HG02588 (cell line): ENCODE measurements around the gene FBN3.

Experiments used
- ATAC-seq: cut with Tn5 transposase; IDR thresholded peaks from one replicate; pipeline ENCODE4 v1.9.1; 2021; ENCODE audit warnings: mild to moderate bottlenecking, moderate library complexity; ENCODE audit not compliant: unreplicated experiment

Gene FBN3

DNA sequence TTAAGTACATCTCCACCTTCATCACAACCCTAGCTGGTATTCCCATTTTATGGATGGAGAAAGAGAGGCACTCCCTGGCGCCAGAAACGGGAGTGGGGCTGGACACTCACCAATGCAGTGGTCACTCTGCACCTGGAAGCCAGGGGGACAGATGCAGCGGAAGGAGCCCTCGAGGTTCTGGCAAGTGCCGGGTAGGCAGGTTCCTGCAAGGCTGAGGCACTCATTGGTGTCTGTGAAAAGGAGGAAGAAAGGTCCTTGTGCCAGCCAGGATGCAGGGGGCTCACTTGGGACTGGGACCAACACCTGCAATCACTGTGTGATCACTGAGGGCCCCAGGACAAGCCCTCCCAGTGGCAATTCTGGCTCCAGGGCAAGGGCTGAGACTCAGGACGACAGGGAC, 55.1 kb downstream of the FBN3 start:
- no peak for ATAC-seq

DNA sequence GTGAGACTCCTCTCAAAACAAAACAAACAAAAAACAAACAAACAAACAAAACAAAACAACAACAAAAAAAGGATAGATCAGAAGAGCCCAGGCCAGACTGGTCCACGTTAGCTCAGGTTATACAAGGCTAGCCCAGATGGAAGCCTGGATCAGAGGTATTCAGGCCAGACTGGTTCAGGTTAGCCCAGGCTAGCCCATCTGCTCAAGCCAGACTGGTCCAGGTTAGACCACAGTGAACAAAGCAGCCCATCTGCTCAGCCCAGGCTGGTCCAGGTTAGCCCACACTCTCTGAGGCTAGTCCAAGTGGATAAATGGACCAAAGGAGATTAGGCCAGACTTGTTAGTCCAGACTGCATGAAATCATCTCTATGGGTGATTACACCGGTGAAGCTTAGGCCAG, 55.7 kb downstream of the FBN3 start:
- no peak for ATAC-seq

DNA sequence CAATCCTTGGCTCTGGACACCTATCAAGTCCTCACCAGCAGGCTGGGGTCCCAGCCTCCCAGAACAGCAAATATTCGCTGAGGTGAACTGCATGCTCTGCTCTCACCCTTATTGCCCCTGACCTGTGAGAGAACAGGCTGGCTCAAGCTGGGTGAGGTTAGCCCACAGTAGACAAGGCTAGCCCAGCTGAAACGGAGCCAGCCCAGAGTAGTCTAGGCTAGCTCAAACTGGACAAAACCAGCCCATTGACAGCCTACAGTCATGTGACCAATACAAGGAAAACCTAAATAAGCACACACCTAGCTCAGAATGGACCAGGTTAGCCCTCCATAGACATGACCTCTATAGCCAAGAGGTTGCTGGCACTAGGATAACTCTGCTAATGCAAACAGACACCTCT, 58.4 kb downstream of the FBN3 start:
- ATAC-seq = no peak

DNA sequence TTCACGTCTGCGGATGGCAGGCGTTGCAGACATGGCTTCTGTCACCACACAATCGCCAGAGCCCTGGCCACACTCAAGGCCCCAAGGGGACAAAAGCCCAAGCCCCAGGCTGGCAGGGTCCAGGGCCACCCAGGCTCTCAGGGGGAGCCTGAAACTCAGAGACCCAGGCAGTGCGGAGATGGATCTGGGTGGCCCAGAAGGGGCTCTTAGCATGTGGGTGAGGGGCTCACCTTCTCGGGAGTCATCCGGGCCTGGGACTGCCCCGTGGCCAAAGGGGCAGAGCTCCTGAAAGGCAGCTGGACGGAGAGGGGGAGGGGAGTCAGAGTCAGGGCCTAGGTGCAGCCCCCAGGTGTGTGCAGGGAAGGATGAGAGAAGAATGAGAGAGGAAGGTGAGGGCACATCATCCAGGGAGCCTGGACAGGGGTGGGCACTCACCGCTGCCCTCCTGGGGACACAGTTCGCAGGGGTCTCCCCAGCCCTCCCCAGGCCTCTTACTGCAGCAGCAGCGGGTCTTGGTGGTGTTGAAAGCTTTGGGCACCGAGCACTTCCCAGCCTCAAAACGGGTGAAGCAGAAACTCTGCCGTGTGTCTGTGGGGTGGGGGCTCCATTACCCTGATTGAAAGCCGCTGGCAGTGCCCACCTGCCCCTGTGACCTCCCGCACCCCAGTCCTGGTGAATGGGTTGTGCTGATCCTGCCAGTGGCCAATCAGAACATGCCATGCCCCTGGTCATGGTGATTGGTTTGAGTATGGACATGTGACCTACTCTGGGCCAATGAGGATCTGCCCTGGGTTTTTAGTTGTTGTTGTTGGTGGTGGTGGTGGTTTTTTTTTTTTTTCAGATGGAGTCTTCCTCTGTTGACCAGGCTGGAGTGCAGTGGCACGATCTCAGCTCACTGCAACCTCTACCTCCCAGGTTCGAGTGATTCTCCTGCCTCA, 59.5 kb downstream of the FBN3 start:
- ATAC-seq = no peak

DNA sequence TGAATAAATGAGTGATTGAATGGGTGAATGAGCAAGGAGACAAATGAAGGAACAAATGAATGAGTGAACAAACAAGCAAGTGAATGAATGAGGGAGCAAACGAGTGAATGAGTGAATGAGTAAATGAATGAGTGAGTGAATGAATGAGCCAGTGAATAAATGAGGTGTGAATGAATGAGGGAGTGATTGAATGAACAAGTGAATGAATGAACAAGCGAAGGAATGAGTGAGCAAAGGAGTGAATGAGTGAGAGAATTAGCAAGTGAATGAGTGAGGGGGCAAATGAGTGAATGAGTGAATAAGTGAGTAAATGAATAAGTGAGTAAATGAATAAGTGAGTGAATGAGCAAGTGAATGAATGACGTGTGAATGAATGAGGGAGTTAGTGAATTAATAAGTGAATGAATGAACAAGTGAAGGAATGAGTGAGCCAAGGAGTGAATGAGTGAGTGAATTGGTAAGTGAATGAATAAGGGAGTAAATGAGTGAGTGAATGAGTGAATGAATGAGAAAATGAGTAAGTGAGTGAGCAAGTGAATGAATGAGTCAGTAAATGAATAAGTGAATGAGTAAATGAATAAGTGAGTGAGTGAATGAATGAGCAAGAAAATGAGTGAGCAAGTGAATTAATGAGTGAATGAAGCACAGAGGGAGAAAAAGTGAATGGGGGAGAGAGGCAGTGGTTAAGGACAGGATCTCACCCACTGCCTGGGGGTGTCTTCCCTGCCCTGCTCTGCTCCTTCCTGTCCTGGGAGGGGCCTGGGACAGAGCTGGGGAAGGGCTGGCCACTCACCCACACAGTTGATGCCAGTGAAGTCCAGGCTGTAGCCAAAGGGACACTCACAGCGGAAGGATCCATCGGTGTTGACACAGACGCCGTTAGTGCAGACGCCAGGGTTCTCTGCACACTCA, 60.4 kb downstream of the FBN3 start:
- ATAC-seq = no peak

DNA sequence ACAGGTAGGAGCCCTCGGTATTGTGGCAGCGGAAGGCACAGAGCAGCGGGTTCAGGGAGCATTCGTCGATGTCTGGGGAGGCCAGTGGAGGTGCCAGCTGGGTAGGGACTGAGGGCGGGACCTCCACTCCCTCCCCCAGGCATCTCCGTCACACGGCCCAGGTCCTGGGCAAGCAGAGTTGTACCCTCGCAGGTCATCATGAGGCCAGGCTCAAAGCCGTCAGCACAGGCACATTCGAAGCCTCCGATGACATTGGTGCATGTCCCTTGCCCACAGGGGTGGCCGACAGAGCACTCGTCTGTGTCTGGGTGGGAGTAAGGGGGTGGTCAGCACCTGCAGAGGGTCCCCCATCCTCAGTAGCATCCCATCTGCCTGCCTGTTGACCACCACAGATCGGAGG, 61.5 kb downstream of the FBN3 start:
- no peak for ATAC-seq

DNA sequence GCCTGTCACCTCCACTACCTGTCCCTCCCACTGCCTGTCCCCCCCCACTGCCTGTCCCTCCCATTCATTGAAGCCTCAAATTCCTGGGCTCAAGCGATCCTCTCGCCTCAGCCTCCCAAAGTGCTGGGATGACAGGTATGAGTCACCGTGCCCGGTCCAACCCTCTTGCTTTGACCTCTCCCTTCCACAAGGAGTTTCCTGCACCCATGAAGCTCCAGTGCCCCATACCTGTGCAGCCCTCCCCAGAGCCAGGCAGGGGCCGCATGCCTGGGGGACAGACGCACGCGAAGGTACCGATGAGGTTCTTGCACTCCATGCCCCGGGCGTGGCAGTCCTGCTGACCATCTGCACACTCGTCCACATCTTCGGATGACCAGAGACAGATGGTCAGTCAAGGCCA, 62.5 kb downstream of the FBN3 start:
- ATAC-seq = no peak

DNA sequence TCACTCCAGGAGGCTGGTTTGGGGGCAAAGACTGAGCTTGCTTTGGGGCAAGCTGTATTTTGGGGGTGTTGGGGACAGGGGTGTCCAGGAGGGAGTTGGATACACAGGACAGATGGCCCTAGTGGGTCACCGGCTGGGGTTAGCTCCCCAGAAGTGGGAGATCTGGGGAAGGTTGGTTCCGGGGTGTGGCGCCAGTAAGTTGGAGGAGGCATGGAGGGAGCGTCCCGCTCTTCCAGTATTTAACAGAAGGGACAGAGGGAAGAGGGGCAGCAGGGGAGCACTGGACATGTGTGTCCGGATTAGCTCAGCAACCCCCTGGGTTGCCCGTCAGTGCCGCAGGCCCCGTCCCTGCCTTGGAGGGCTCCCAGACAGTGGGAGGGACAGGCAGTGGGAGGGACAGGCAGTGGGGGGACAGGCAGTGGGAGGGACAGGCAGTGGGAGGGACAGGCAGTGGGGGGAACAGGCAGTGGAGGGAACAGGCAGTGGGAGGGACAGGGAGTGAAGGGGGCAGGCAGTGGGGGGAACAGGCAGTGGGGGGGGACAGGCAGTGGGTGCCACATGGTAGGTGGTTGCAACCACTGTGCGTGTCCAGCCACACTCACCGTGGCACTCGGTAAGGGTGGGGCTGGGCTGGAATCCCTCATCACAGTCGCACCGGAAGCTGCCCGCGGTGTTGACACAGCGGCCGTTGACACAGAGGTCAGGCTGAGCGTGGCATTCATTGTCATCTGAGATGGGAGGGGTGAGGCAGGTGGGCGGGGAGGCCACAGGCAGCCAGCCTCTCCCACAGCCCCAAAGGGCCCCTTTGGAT, 63.6 kb downstream of the FBN3 start:
- no peak for ATAC-seq

DNA sequence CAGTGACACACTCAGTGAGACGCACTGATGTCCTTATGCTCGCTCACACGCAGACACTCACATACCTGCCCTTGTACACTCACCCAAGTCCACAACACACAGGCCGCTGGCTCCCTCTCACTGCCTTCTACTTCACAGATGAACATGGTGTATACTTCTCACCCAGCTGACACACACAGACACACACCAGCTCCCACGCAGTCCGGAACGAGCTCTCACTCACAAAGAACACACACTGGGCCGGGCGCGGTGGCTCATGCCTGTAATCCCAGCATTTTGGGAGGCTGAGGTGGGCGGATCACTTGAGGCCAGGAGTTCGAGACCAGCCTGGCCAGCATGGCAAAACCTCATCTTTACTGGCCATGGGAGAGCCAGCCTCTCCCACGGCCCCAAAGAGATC, 65.2 kb downstream of the FBN3 start:
- ATAC-seq = no peak

DNA sequence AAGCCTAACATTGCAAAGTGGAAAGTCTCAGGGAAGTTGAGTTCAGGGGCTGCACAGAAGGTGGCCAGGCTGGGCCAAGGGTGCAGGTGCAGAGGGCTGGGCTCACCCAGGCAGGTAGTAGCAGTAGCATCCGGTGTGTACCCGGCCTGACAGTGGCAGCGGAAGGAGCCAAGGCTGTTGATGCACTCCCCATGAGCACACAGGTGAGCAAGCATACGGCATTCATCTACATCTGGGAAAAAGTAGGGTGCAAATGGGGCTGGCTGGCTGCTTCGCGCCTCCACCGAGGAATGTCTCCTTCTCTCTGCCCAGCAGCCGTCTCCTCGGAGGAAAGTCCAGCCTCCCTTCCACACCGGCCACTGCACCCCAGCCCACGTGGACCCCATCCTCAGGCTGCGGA, 66.3 kb downstream of the FBN3 start:
- ATAC-seq = no peak

DNA sequence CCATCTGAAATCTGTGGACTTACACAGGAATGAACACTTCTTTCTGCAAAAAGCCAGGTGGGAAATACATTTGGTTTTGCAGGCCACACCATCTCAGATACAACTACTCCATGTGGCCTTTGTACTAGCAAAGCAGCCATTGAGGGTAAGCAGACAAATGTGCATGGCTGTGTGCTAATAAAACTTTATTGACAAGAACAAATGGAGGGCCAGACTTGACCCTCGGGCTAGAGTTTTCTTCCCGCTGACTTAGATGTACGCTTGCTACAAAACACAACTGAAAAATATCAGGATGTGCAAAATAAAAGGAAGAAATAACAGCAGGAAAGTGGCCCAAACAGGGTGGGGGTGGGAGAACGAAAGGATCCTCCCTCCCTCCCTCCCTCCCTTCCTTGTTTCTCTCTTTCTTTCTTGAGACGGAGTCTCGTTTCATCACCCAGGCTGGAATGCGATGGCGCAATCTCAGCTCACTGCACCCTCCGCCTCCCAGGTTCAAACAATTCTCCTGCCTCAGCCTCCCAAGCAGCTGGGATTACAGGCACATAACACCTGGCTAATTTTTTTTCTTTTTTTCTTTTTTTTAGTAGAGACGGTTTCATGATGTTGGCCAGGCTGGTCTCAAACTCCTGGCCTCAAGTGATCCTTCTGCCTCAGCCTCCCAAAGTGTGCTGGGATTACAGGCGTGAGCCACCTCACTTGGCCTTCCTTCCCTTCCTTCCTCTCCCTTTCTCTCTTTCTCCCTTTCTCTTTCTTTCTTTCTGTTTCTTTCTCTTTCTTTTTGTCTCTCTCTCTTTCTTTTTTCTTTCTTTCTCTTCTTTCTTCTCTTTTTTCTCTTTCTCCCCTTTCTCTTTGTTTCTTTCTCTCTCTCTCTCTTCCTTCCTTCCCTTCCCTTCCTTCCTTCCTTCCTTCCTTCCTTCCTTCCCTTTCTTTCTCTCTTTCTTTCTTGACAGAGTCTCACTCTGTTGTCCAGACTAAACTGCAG, 67.5 kb downstream of the FBN3 start:
- ATAC-seq = no peak

DNA sequence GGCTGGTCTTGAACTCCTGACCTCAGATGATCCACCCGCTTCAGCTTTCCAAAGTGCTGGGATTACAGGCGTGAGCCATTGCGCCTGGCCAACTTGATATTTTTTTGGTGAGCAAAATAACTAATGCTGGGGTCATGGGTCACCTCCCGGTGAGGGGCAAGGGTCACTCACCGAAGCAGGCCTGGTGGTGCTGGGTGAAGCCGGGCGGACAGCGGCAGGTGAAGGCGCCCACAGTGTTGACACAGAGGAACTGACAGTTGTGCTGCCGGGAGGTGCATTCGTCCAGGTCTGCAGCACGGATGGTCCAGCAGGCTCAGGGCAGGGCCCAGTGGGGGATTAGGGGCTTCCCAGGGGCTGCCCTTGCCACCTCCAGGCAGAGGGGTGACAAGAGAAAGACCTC, 68.6 kb downstream of the FBN3 start:
- no peak for ATAC-seq

DNA sequence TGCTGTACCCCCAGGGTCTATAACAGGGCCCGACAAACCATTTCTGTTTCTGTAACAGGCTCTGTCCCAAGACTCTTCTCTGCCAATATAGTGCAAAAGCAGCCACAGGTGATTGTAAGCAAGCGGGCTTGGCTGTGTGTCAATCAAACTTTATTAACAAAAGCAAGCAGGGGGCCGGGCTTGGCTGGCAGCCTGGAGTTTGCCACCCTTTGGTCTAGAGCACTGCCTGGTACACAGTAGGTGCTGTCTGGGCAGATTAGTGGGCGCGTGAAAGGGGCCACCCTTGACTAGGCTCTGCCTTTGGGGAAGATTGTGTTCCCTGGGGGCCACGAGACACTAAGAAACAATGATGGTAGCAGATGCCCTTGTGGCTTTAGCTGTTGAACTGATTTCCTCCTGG, 69.4 kb downstream of the FBN3 start:
- ATAC-seq = no peak

DNA sequence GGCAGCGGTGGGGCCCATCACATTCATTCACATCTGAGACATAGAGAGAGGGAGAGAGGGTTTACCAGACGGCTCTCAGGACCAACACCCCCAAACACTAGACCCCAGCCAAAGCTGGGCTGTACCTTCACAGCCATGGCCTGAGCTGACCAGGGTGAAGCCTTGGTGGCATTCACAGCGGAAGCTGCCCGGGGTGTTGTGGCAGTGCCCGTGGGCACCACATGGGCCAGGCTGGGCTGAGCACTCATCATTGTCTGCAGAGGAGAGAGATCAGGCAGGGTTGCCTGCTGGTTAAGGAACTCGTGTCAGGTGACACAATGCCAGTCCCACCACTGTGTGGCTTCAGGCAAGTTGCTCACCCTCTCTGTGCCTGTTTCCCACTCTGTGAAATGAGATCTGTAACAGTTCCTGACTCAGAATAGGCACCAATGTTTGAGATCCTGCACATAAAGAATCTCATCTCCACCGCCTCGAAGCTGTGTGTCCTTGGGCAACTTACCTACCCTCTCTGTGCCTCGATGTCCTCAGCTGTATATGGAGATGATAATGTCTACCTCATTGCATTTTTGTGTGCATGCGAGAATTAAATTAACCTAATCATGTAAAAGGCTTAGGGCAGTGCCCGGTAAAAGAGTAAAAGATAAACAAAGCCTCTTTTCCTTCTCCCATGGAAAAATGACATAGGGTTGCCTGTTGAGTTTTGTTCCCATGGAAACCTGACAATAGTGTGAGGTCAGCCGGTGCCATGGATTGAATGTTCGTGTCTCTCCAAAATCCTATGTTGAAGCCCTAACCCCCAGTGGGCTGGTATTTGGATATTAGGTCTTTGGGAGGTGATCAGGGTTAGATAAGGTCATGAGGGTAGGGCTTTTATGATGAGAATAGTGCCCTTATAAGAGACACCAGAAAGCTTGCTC, 74.0 kb downstream of the FBN3 start:
- ATAC-seq = no peak

DNA sequence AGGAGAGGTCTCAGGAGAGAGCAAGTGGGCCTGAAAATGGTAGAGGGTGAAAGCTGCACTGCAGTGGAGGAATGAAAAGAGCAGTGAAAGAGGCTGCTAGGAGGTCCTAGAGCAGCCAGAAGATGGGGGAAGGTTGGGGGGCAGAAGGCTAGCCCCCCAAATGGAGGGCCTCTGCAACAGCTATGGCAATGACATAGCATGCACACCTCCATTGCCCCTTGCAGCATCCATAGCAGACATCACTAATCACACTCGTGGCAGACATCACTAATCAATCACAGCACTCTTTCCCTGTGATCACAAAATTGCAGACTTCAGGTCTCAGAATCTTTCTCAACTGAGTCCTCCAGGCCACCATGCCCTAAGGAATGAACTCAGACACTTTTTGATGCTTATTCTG, 74.9 kb downstream of the FBN3 start:
- no peak for ATAC-seq

DNA sequence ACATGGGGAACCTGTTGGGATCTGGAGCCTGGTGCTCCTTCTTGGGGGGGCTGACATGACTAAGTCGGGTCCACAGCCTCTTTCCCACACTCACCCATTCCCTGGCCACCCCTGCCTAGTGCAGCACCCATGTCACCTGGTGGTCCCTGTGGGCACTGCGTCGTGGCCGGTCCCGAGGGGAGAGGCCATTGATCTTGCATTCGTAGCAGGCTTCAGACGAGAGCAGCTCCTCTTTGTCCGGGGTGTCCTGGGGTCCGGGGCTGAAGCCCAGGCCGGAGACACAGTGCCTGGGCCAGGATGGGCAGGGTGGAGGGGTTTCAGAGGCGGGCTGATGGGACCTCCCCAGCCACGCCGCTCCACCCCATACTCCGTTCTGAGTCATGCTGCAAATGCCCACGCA, 77.5 kb downstream of the FBN3 start:
- no peak for ATAC-seq

DNA sequence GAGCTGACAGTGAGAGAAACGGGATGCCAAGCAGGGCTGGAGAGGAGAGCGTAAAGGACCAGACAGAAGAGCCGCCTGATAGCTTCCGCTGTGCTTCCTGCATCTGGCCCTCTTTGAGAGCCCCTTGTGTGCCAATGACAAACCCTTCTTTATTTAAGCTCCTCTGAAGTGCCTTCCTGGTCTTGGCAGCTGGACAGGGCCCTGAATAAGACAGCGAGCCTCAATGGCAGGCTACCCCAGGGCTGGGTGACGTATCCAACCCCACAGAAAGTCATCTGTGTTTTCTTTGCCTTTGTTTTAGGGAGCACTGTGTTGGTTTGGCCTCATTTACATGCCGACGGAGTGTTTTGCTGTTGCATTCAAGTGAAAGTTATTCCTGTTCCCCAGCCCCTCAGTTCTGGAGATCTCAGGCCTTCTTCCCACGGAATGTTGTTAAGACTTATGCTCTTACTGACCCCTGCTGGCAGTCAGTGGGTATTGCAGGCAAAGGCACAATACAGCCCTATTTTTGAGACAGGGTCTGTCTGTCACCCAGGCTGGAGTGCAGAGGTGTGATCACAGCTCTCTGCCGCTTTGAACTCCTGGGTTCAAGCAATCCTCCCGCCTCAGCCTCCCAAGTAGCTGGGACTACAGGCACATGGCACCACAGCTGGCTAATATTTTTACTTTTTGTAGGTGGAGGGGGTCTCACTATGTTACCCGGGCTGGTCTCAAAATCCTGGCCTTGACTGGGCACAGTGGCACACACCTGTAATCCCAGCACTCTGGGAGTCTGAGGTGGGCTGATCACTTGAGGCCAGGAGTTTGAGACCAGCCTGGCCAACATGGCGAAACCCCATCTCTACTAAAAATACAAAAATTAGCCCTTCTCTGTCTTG, 80.1 kb downstream of the FBN3 start:
- ATAC-seq = no peak

DNA sequence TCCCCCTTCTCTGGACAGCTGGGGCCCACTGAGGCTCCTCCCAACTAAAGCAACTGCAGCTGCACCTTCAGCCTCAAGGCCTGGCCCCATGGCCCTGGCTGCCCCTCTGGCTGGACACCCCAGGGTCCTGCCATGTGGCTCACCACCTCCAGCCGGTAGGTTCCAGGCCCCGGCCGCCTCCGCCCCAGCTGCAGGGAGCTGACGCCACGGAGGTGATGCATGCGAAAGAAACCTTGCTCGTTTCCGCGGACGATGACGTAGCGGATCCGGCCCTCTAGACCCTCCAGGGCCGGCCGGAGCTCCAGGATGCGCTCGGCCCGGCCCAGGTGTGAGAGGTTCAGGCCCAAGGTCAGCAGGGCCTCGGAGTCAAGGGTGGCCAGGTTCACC, 83.5 kb downstream of the FBN3 start:
- ATAC-seq = no peak
